K562 (cell line): ENCODE results near the gene HLA-B. TPM values are rescaled to one million over a fixed set of nuclear protein-coding genes. Genes with fewer than 3 reads are reported as not detected.

Source experiments
- BHLHE40 ChIP-seq: IDR thresholded peaks from 2 replicates; pipeline ENCODE4 v1.6.1; 2011; ENCODE audit warnings: low read length, improper control_type of control experiment
- CCNT2 ChIP-seq: IDR thresholded peaks from 2 replicates; pipeline ENCODE4 v1.6.1; 2011; ENCODE audit warnings: borderline replicate concordance, low read depth, mild to moderate bottlenecking, moderate library complexity, mixed read lengths, low read length; ENCODE audit not compliant: insufficient read length; ENCODE audit errors: extremely low read depth
- GTF2F1 ChIP-seq: IDR thresholded peaks from 2 replicates; pipeline ENCODE4 v1.6.1; 2011; ENCODE audit warnings: low read depth, low read length, improper control_type of control experiment
- HDAC6 ChIP-seq: IDR thresholded peaks from 2 replicates; pipeline ENCODE4 v1.6.1; 2012; ENCODE audit warnings: low read depth, mild to moderate bottlenecking, control low read depth, inconsistent platforms, low read length, moderate library complexity
- ZNF175 ChIP-seq: fragments of 200-800 bp; sonication (Bioruptor generic); IDR thresholded peaks from 2 replicates; pipeline ENCODE4 v1.6.1; 2016; ENCODE audit warnings: low read depth, mild to moderate bottlenecking, missing genetic modification characterization, missing compliant biosample characterization
- ZNF407 ChIP-seq: fragments of 450-650 bp; IDR thresholded peaks from 2 replicates; pipeline ENCODE4 v1.6.1; 2016; ENCODE audit warnings: low read depth
- polyA plus RNA-seq, 8 experiments: library from polyadenylated mRNA; depleted of rRNA in 4 of 8; stranded (reverse) in 5 of 8; unstranded in 3 of 8; fragments of >200 nt; fragmentation: Nextera tagmentation in 2 of 8; fragmentation: Illumina TruSeq in 1 of 8; extraction: Ambion mirVana in 2 of 8; extraction: Trizol in 1 of 8; gene quantifications; 2 replicates each; pipeline versions ENCODE4 v1.2.1 to v1.2.3, GENCODE V29; 2011 to 2014; ENCODE audit warnings: inconsistent platforms in 1 of 8, missing spikeins in 1 of 8
- total RNA-seq, 7 experiments: library from RNA; depleted of rRNA in 6 of 7; stranded (reverse); fragments of >200 nt in 6 of 7; fragmentation: Illumina TruSeq in 2 of 7; extraction: Trizol in 2 of 7; gene quantifications; 2 replicates each; pipeline versions ENCODE4 v1.2.1 to v1.2.3, GENCODE V29; 2011 to 2021; ENCODE audit warnings: low replicate concordance in 1 of 7
- TF ChIP-seq, protein P1 (sequence below): sonication (generic); formaldehyde crosslinking; IDR thresholded peaks from 2 replicates; pipeline ENCODE4 v1.8.0; 2022; ENCODE audit warnings: mild to moderate bottlenecking, missing genetic modification reagents

Gene HLA-B
- total and polyA plus RNA-seq, 9 of the 15 experiments (the other 6 are each of a cell fraction or from before 2014, with no cell fraction given): 0.07 to 9.7 (median 0.65) TPM; not detected in 2

DNA sequence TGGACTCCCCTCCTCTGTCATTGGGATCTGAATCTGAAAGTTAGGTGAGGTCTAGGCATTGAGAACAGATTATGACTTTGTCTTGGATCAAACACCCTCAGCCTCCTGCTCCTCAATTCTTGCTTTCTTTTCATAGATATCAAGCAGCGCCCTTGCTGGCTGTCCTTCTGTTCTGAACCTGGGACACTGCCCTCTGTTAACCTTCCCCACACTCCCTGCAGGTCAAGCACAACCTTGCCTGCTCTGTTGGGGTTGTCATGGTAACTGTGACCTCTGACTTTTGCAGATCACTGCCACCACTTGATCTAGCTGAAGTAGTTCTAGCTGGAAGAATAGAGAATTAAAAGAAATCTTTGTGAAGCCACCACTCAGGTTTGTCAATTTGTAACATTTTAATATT, 30.0 kb upstream of the HLA-B start (continued):
- no peak for TF ChIP-seq ZNF407
- TF ChIP-seq CCNT2: no peak
- TF ChIP-seq HDAC6: no peak
- TF ChIP-seq, protein P1, sequence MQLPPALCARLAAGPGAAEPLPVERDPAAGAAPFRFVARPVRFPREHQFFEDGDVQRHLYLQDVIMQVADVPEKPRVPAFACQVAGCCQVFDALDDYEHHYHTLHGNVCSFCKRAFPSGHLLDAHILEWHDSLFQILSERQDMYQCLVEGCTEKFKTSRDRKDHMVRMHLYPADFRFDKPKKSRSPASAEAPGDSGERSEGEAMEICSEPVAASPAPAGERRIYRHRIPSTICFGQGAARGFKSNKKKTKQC (CRISPR knock-in tag): no peak
- TF ChIP-seq GTF2F1: no peak
- no peak for TF ChIP-seq BHLHE40
- TF ChIP-seq ZNF175 (CRISPR knock-in tag): no peak
- TF ChIP-seq, all 486 proteins: peak for 4
